ENCODE results near the gene TTF1.

- no peak for TF ChIP-seq ARID3A (IDR thresholded peaks at IDR 0.05; ENCODE audit: borderline replicate concordance, low read depth, low read length)
- TF ChIP-seq ATF2 (CRISPR knock-in tag; IDR thresholded peaks at IDR 0.05): no peak
- TF ChIP-seq ESRRA (IDR thresholded peaks at IDR 0.05; ENCODE audit: borderline replicate concordance, low read depth): no peak
- no peak for TF ChIP-seq NR3C1 (CRISPR knock-in tag; IDR thresholded peaks at IDR 0.05)
- TF ChIP-seq CTCF (IDR thresholded peaks at IDR 0.05 in 2 of 3, conservative IDR thresholded peaks at IDR 0.05 in 1 of 3; ENCODE audit: insufficient read depth in 2 of 3, low read depth in 1 of 3, low read length in 3 of 3): no peak
- TF ChIP-seq TFAM (CRISPR knock-in tag; conservative IDR thresholded peaks at IDR 0.05): no peak
- TF ChIP-seq EZH2 (IDR thresholded peaks at IDR 0.05; ENCODE audit: borderline replicate concordance, low read depth, low read length): no peak
- no peak for TF ChIP-seq ZFP1 (CRISPR knock-in tag; IDR thresholded peaks at IDR 0.05)
- no peak for TF ChIP-seq REST (IDR thresholded peaks at IDR 0.05; ENCODE audit: borderline replicate concordance)
- no peak for TF ChIP-seq REST (CRISPR knock-in tag; IDR thresholded peaks at IDR 0.05; ENCODE audit: low read depth)
- no peak for TF ChIP-seq TCF7L2 (IDR thresholded peaks at IDR 0.05; ENCODE audit: low read depth, low read length)
Measured at GRCh38 chr9:132441404-132441803, 34.8 kb upstream of the TTF1 start.

Measured in K562 (cell line).